T-cell (primary cell): Measurements from ENCODE around the gene MYBPC3. TPM values are rescaled to one million over a fixed set of nuclear protein-coding genes. Genes with fewer than 3 reads are reported as not detected.
A peak's percentile ranks its signal among the peaks of the same experiment; 100 is the strongest.

Experiments used
- ATAC-seq, 4 experiments: fragments of 200-7000 bp in 3 of 4; fragments of 150-1000 bp in 1 of 4; cut with Tn5 transposase; replicated peaks in 1 of 4; 1 replicate in 3 of 4; 2 replicates in 1 of 4; pipeline ENCODE4 v1.10.0; 2021; ENCODE audit warnings: moderate library complexity in 3 of 4, mild to moderate bottlenecking in 2 of 4, moderate number of reproducible peaks in 1 of 4
- CTCF ChIA-PET, 2 donors: fragments of 300-600 bp; sonication (Branson Sonifier 250); formaldehyde crosslinking; loops; one replicate each; lab custom pipeline; 2022; ENCODE audit warnings: antibody characterized with exemption in 2 of 2; lab: Charles Lee
- POLR2A ChIA-PET, 2 donors: fragments of 300-600 bp; sonication (Branson Sonifier 250); formaldehyde crosslinking; loops; one replicate each; lab custom pipeline; 2022; ENCODE audit warnings: antibody characterized with exemption in 2 of 2; lab: Charles Lee
- DNase-seq, 35 experiments: peaks; one replicate each; pipeline versions ENCODE4 v3.0.0 to v3.0.0-alpha.2; 2013 to 2023
- H3K27ac ChIP-seq: one replicate; pipeline ENCODE4 v1.5.1; 2013; ENCODE audit warnings: low read length
- H3K27me3 ChIP-seq, 2 experiments: replicated peaks in 1 of 2; 1 replicate in 1 of 2; 2 replicates in 1 of 2; pipeline versions ENCODE4 v1.6.1 to v1.7.0; 2013; ENCODE audit warnings: low read length in 1 of 2, mixed read lengths in 1 of 2; ENCODE audit not compliant: control insufficient read depth in 2 of 2, insufficient read depth in 2 of 2; ENCODE audit errors: extremely low read depth in 1 of 2
- H3K36me3 ChIP-seq, 2 donors: 1 replicate in 1 of 2; 2 replicates in 1 of 2; pipeline versions ENCODE4 v1.6.1 to v1.7.0; 2013; ENCODE audit warnings: low read length in 1 of 2; ENCODE audit not compliant: control insufficient read depth in 2 of 2, insufficient read depth in 1 of 2; ENCODE audit errors: extremely low read depth in 1 of 2
- H3K4me1 ChIP-seq, 2 experiments: 1 replicate in 1 of 2; 2 replicates in 1 of 2; pipeline versions ENCODE4 v1.6.1 to v1.7.0; 2013; ENCODE audit warnings: low read length in 2 of 2, mixed read lengths in 1 of 2; ENCODE audit not compliant: insufficient read depth in 2 of 2, control insufficient read depth in 1 of 2; ENCODE audit errors: extremely low read depth in 1 of 2
- H3K4me3 ChIP-seq, 2 donors: 1 replicate in 1 of 2; 2 replicates in 1 of 2; pipeline versions ENCODE4 v1.5.1 to v1.7.0; 2013; ENCODE audit warnings: mild to moderate bottlenecking in 2 of 2, low read length in 1 of 2, moderate library complexity in 1 of 2; ENCODE audit not compliant: control insufficient read depth in 1 of 2; ENCODE audit errors: extremely low read depth in 1 of 2
- H3K9me3 ChIP-seq: 2 replicates; pipeline ENCODE4 v1.7.0; 2013
- H3K27ac Mint-ChIP-seq, 2 donors: one replicate each; pipeline ENCODE4 v1.8.0; 2020 to 2021; ENCODE audit warnings: mild to moderate bottlenecking in 2 of 2, mixed read lengths in 2 of 2
- H3K27me3 Mint-ChIP-seq, 2 donors: one replicate each; pipeline ENCODE4 v1.8.0; 2021 to 2022; ENCODE audit warnings: mixed read lengths in 2 of 2
- H3K36me3 Mint-ChIP-seq: one replicate; pipeline ENCODE4 v1.8.0; 2021; ENCODE audit warnings: mixed read lengths
- H3K4me1 Mint-ChIP-seq, 3 donors: one replicate each; pipeline ENCODE4 v1.8.0; 2020 to 2022; ENCODE audit warnings: mixed read lengths in 3 of 3, mild to moderate bottlenecking in 1 of 3
- H3K4me3 Mint-ChIP-seq, 3 donors: one replicate each; pipeline ENCODE4 v1.8.0; 2020 to 2022; ENCODE audit warnings: mild to moderate bottlenecking in 3 of 3, mixed read lengths in 3 of 3, moderate library complexity in 3 of 3
- H3K9me3 Mint-ChIP-seq, 3 donors: one replicate each; pipeline ENCODE4 v1.8.0; 2020 to 2022; ENCODE audit warnings: mixed read lengths in 3 of 3
- WGBS: methylation state at CpG from one replicate; pipeline ENCODE4 v1.1.5; 2013; ENCODE audit warnings: missing lambda C conversion rate; ENCODE audit not compliant: insufficient coverage; 5-methylcytosine and 5-hydroxymethylcytosine counted together
- total RNA-seq, 35 experiments: library from RNA in 6 of 35; stranded (reverse) in 6 of 35; fragments of 120-200 nt in 1 of 35; gene quantifications; one replicate each; pipeline versions ENCODE4 v1.2.1 to v1.2.4 and lab custom pipeline; 2013 to 2026

Gene MYBPC3
- total RNA-seq, 5 donors from 2014 or later (not counting 1 experiment from before 2014, with no cell fraction given): not detected

GRCh38 chr11:47395223-47396048, 42.9 kb upstream of the MYBPC3 start:
- peak overlapping the region; percentile 92 for H3K27ac ChIP-seq
- no peaks in the 10 kb centered on the region for H3K36me3 Mint-ChIP-seq
- H3K36me3 ChIP-seq: no peaks in the 10 kb centered on the region
- H3K4me1 Mint-ChIP-seq: peaks cover 40 to 59% (median 48%) of the 10 kb centered on the region in 3 donors
- H3K9me3 ChIP-seq: no peaks in the 10 kb centered on the region
- no peaks in the 10 kb centered on the region for H3K27me3 ChIP-seq
- peak overlapping the region; percentile 45 to 53 for H3K4me3 ChIP-seq
- ATAC-seq (no peak), DNase-seq (no peak)
- H3K27ac Mint-ChIP-seq: peak overlapping the region; percentile 96 to 97
- peak overlapping the region in 2 of 3 donors; percentile 59 to 67 for H3K4me3 Mint-ChIP-seq
- H3K27me3 Mint-ChIP-seq: no peaks in the 10 kb centered on the region
- peaks cover 14 to 66% of the 10 kb centered on the region in 2 experiments for H3K4me1 ChIP-seq
- ChIA-PET CTCF (no interaction called here), POLR2A (no interaction called here)
- WGBS: 78% methylated on average over 16 of the region's 25 CpGs
- H3K9me3 Mint-ChIP-seq: no peaks in the 10 kb centered on the region

- H3K27me3 ChIP-seq: no peaks in the 10 kb centered on the region
- peak overlapping the region; percentile 92 for H3K27ac ChIP-seq
- DNase-seq: peak in 34 of 35 experiments; percentile 28 to 74 (median 48)
- H3K36me3 ChIP-seq: no peaks in the 10 kb centered on the region
- H3K36me3 Mint-ChIP-seq: no peaks in the 10 kb centered on the region
- ChIA-PET POLR2A (no interaction called here), CTCF (no interaction called here)
- peaks cover 14 to 67% of the 10 kb centered on the region in 2 experiments for H3K4me1 ChIP-seq
- no peaks in the 10 kb centered on the region for H3K27me3 Mint-ChIP-seq
- H3K4me3 Mint-ChIP-seq: peak overlapping the region; percentile 36 to 67 (median 49)
- peaks cover 43 to 62% (median 51%) of the 10 kb centered on the region in 3 donors for H3K4me1 Mint-ChIP-seq
- no peaks in the 10 kb centered on the region for H3K9me3 ChIP-seq
- peak overlapping the region; percentile 45 to 53 for H3K4me3 ChIP-seq
- peak; percentile 75 to 95 (median 90) for ATAC-seq
- H3K9me3 Mint-ChIP-seq: no peaks in the 10 kb centered on the region
- peak overlapping the region; percentile 96 to 97 for H3K27ac Mint-ChIP-seq
- WGBS: 11% methylated on average over 25 of the region's 39 CpGs
Measured at GRCh38 chr11:47394322-47395222, 42.1 kb upstream of the MYBPC3 start.

GRCh38 chr11:47394050-47394321, 41.5 kb upstream of the MYBPC3 start:
- Mint-ChIP-seq H3K9me3 (no peaks in the 10 kb centered on the region), H3K36me3 (no peaks in the 10 kb centered on the region), H3K27ac (peak overlapping the region; percentile 96 to 97), H3K4me3 (peak overlapping the region in 2 of 3 donors; percentile 36 to 67), H3K4me1 (peaks cover 45 to 65% (median 53%) of the 10 kb centered on the region in 3 donors), H3K27me3 (no peaks in the 10 kb centered on the region)
- no peak for DNase-seq
- POLR2A ChIA-PET: no interaction called here
- ATAC-seq: no peak
- WGBS: 75% methylated on average over 5 of the region's 9 CpGs
- Histone ChIP-seq H3K36me3 (no peaks in the 10 kb centered on the region), H3K27ac (peak overlapping the region; percentile 92), H3K4me1 (peaks cover 14 to 67% of the 10 kb centered on the region in 2 experiments), H3K9me3 (no peaks in the 10 kb centered on the region), H3K4me3 (peak overlapping the region in 1 of 2 donors; percentile 45), H3K27me3 (peaks cover 0 to 2% of the 10 kb centered on the region in 2 experiments)
- CTCF ChIA-PET: no interaction called here

- H3K4me1 ChIP-seq: peaks cover 14 to 67% of the 10 kb centered on the region in 2 experiments
- Mint-ChIP-seq H3K9me3 (no peaks in the 10 kb centered on the region), H3K4me1 (peaks cover 45 to 68% (median 53%) of the 10 kb centered on the region in 3 donors), H3K4me3 (peak overlapping the region in 1 of 3 donors; percentile 67), H3K36me3 (no peaks in the 10 kb centered on the region), H3K27me3 (no peaks in the 10 kb centered on the region), H3K27ac (peak overlapping the region; percentile 96 to 97)
- ChIA-PET CTCF (interaction anchor here in 1 of 2 donors (1.2 kb wide), 1 partner anchor 20 kb away, joined by 4 read pairs; no protein-coding TSS in a partner anchor), POLR2A (no interaction called here)
- H3K9me3 ChIP-seq: no peaks in the 10 kb centered on the region
- DNase-seq (no peak), ATAC-seq (no peak)
- H3K4me3 ChIP-seq: no peak overlapping the region
- no peaks in the 10 kb centered on the region for H3K36me3 ChIP-seq
- WGBS: 87% methylated on average over 14 of the region's 20 CpGs
- H3K27me3 ChIP-seq: peaks cover 0 to 3% of the 10 kb centered on the region in 2 experiments
- peak overlapping the region; percentile 92 for H3K27ac ChIP-seq
Measured at GRCh38 chr11:47393163-47394049, 40.9 kb upstream of the MYBPC3 start.

- Mint-ChIP-seq H3K27me3 (no peaks in the 10 kb centered on the region), H3K9me3 (no peaks in the 10 kb centered on the region), H3K4me1 (peaks cover 45 to 66% (median 50%) of the 10 kb centered on the region in 3 donors), H3K27ac (peak overlapping the region; percentile 49 to 62), H3K36me3 (no peaks in the 10 kb centered on the region), H3K4me3 (no peak overlapping the region)
- no peak for DNase-seq
- Histone ChIP-seq H3K36me3 (no peaks in the 10 kb centered on the region), H3K27ac (no peak overlapping the region), H3K27me3 (peaks cover 0 to 7% of the 10 kb centered on the region in 2 experiments), H3K9me3 (no peaks in the 10 kb centered on the region), H3K4me1 (peaks cover 14 to 74% of the 10 kb centered on the region in 2 experiments), H3K4me3 (no peak overlapping the region)
- ChIA-PET POLR2A (no interaction called here), CTCF (interaction anchor here in 1 of 2 donors (1.1 to 1.2 kb wide), 2 partner anchors 12 to 20 kb away, joined by 3 to 4 read pairs; no protein-coding TSS in a partner anchor)
- ATAC-seq: no peak
- WGBS: 92% methylated on average over 13 of the region's 14 CpGs
Measured at GRCh38 chr11:47392546-47393162, 40.2 kb upstream of the MYBPC3 start.
